Body of pancreas (tissue), 4 donors: ENCODE results near the gene GEMIN5.
A peak's percentile ranks its signal among the peaks of the same experiment; 100 is the strongest.

Experiments used
- CTCF ChIP-seq, 7 experiments: fragments of 450-650 bp in 4 of 7; fragments of 200-600 bp in 3 of 7; sonication (generic) in 3 of 7; IDR thresholded peaks; one replicate each; pipeline ENCODE4 v1.5.1; 2016 to 2019; ENCODE audit warnings: antibody characterized with exemption in 7 of 7
- POLR2A ChIP-seq, 3 donors: fragments of 450-650 bp; IDR thresholded peaks; one replicate each; pipeline ENCODE4 v1.6.1; 2016; ENCODE audit warnings: antibody characterized with exemption in 3 of 3, mild to moderate bottlenecking in 2 of 3

- TF ChIP-seq CTCF (IDR thresholded peaks at IDR 0.05) = peak in 4 of 7 experiments; percentile 7 to 20 (median 14)
- TF ChIP-seq POLR2A (IDR thresholded peaks at IDR 0.05) = peak; percentile 74 to 82 (median 79)
These were observed 80.3 kb downstream of the GEMIN5 start for GRCh38 chr5:154857530-154858296.
